ENCODE results near the gene TMEM150A.

- TF ChIP-seq CTCF (IDR thresholded peaks at IDR 0.05) (no peak), POLR2A (IDR thresholded peaks at IDR 0.05) (peak in 1 of 4 donors; percentile 54)
Observed at GRCh38 chr2:85577386-85578242, 24.9 kb downstream of the TMEM150A start, which contains the start of gene VAMP8.

Measured in esophagus squamous epithelium (tissue), 4 donors.